HL-60 (cell line): ENCODE data around the gene NSL1.

Experiments
- CTCF ChIP-seq: IDR thresholded peaks from one replicate; pipeline ENCODE4 v1.5.1; 2011; ENCODE audit warnings: low read length, control low read depth, inconsistent platforms; ENCODE audit not compliant: insufficient read depth
- GABPA ChIP-seq: IDR thresholded peaks from 2 replicates; pipeline ENCODE4 v1.6.1; 2012; ENCODE audit warnings: low read depth
- POLR2AphosphoS5 ChIP-seq: IDR thresholded peaks from 2 replicates; pipeline ENCODE4 v1.6.1; 2012; ENCODE audit warnings: low read depth
- REST ChIP-seq: IDR thresholded peaks from 2 replicates; pipeline ENCODE4 v1.6.1; 2012; ENCODE audit warnings: low read depth; ENCODE audit not compliant: insufficient replicate concordance
- SPI1 ChIP-seq: IDR thresholded peaks from 2 replicates; pipeline ENCODE4 v1.6.1; 2012; ENCODE audit warnings: low read depth, mild to moderate bottlenecking, borderline replicate concordance

GRCh38 chr1:212780759-212781158, 10.8 kb downstream of the NSL1 start:
- TF ChIP-seq POLR2AphosphoS5 (no peak), CTCF (no peak), GABPA (no peak), REST (no peak), SPI1 (no peak)
